GM23338 (cell line): ENCODE data around the gene CCDC178. TPM values are rescaled to one million over a fixed set of nuclear protein-coding genes. Genes with fewer than 3 reads are reported as not detected.

Experiments used
- ATAC-seq: fragments of 200-7000 bp; cut with Tn5 transposase; 3 replicates; pipeline ENCODE4 v1.9.1; 2020
- DNase-seq: peaks from one replicate; pipeline ENCODE4 v3.0.0-alpha.2; 2015; ENCODE audit warnings: low spot score
- H2AFZ ChIP-seq: fragments of 200-600 bp; sonication (generic); 2 replicates; pipeline ENCODE4 v1.8.0; 2016; ENCODE audit warnings: antibody characterized with exemption, mild to moderate bottlenecking, moderate library complexity
- H3F3A ChIP-seq: fragments of 200-600 bp; sonication (generic); replicated peaks from 2 replicates; pipeline ENCODE4 v1.8.0; 2017; ENCODE audit warnings: antibody characterized with exemption, mixed run types, low read depth
- H3K27ac ChIP-seq: fragments of 200-600 bp; sonication (generic); 2 replicates; pipeline ENCODE4 v1.6.1; 2016; ENCODE audit warnings: low read depth
- H3K27me3 ChIP-seq: fragments of 200-600 bp; sonication (generic); 2 replicates; pipeline ENCODE4 v1.8.0; 2016; ENCODE audit warnings: mild to moderate bottlenecking, mixed run types, moderate library complexity; ENCODE audit not compliant: insufficient read depth
- H3K36me3 ChIP-seq: fragments of 200-600 bp; sonication (generic); 2 replicates; pipeline ENCODE4 v1.8.0; 2016; ENCODE audit warnings: mild to moderate bottlenecking; ENCODE audit not compliant: insufficient read depth
- H3K4me1 ChIP-seq: fragments of 200-600 bp; sonication (generic); 2 replicates; pipeline ENCODE4 v1.8.0; 2016; ENCODE audit warnings: mild to moderate bottlenecking, moderate library complexity; ENCODE audit not compliant: insufficient read depth
- H3K4me2 ChIP-seq: fragments of 200-600 bp; sonication (generic); 2 replicates; pipeline ENCODE4 v1.7.1; 2017; ENCODE audit warnings: mixed run types
- H3K4me3 ChIP-seq: fragments of 200-600 bp; sonication (generic); 2 replicates; pipeline ENCODE4 v1.6.1; 2016; ENCODE audit warnings: mixed run types
- H3K79me2 ChIP-seq: fragments of 200-600 bp; sonication (generic); replicated peaks from 2 replicates; pipeline ENCODE4 v1.8.0; 2017; ENCODE audit warnings: mild to moderate bottlenecking; ENCODE audit not compliant: insufficient read depth
- H3K9me2 ChIP-seq: fragments of 200-600 bp; sonication (generic); 2 replicates; pipeline ENCODE4 v1.8.0; 2017; ENCODE audit not compliant: insufficient read depth
- H4K20me1 ChIP-seq: fragments of 200-600 bp; sonication (generic); replicated peaks from 2 replicates; pipeline ENCODE4 v1.8.0; 2017; ENCODE audit warnings: mild to moderate bottlenecking; ENCODE audit not compliant: insufficient read depth
- H3K27ac Mint-ChIP-seq: 2 replicates; pipeline ENCODE4 v1.8.0; 2020; ENCODE audit warnings: inconsistent platforms, mild to moderate bottlenecking, moderate library complexity, mixed read lengths
- H3K27me3 Mint-ChIP-seq: 3 replicates; pipeline ENCODE4 v1.8.0; 2022; ENCODE audit warnings: low read depth, mild to moderate bottlenecking, moderate library complexity, mixed read lengths, inconsistent platforms; ENCODE audit not compliant: insufficient read depth, poor library complexity
- H3K36me3 Mint-ChIP-seq: 3 replicates; pipeline ENCODE4 v1.8.0; 2021; ENCODE audit warnings: low read depth, mild to moderate bottlenecking, inconsistent platforms, moderate library complexity, mixed read lengths
- H3K4me1 Mint-ChIP-seq: 3 replicates; pipeline ENCODE4 v1.8.0; 2020; ENCODE audit warnings: mild to moderate bottlenecking, inconsistent platforms, mixed read lengths
- H3K4me3 Mint-ChIP-seq: 3 replicates; pipeline ENCODE4 v1.8.0; 2021; ENCODE audit warnings: moderate library complexity, mild to moderate bottlenecking, inconsistent platforms, mixed read lengths
- H3K9me3 Mint-ChIP-seq: 3 replicates; pipeline ENCODE4 v1.8.0; 2020; ENCODE audit warnings: moderate library complexity, mild to moderate bottlenecking, inconsistent platforms, mixed read lengths
- CREB1 ChIP-seq: fragments of 250-450 bp; sonication (Bioruptor Pico); IDR thresholded peaks from 2 replicates; pipeline ENCODE4 v1.5.0; 2020; ENCODE audit warnings: low read depth, mild to moderate bottlenecking, moderate library complexity
- CTCF ChIP-seq, 2 experiments: fragments of 200-600 bp in 1 of 2; sonication (generic) in 1 of 2; conservative IDR thresholded peaks; 2 replicates each; pipeline versions ENCODE4 v1.5.1 to v1.6.1; 2016 to 2017; ENCODE audit warnings: antibody characterized with exemption in 2 of 2, low read depth in 2 of 2, mild to moderate bottlenecking in 2 of 2, moderate library complexity in 1 of 2
- ETS1 ChIP-seq: IDR thresholded peaks from 2 replicates; pipeline ENCODE4 v1.6.1; 2016; ENCODE audit warnings: antibody characterized with exemption
- EZH2phosphoT487 ChIP-seq: fragments of 200-600 bp; sonication (generic); IDR thresholded peaks from one replicate; pipeline ENCODE4 v1.8.1; 2018; ENCODE audit warnings: antibody characterized with exemption; ENCODE audit not compliant: unreplicated experiment
- JUNB ChIP-seq: IDR thresholded peaks from one replicate; pipeline ENCODE4 v1.6.1; 2016; ENCODE audit warnings: antibody characterized with exemption; ENCODE audit not compliant: unreplicated experiment
- POLR2AphosphoS5 ChIP-seq: IDR thresholded peaks from 2 replicates; pipeline ENCODE4 v1.6.1; 2016; ENCODE audit warnings: antibody characterized with exemption, low read depth
- REST ChIP-seq: IDR thresholded peaks from one replicate; pipeline ENCODE4 v1.6.1; 2018; ENCODE audit warnings: antibody characterized with exemption; ENCODE audit not compliant: unreplicated experiment
- STAT1 ChIP-seq: IDR thresholded peaks from one replicate; pipeline ENCODE4 v1.6.1; 2016; ENCODE audit warnings: antibody characterized with exemption; ENCODE audit not compliant: unreplicated experiment
- ZNF114 ChIP-seq: fragments of 250-450 bp; sonication (Bioruptor Pico); IDR thresholded peaks from 2 replicates; pipeline ENCODE4 v1.5.0; 2020; ENCODE audit warnings: mild to moderate bottlenecking, moderate library complexity
- ZNF462 ChIP-seq: fragments of 250-450 bp; sonication (Bioruptor Pico); IDR thresholded peaks from 2 replicates; pipeline ENCODE4 v1.5.0; 2020; ENCODE audit warnings: mild to moderate bottlenecking, moderate library complexity
- polyA plus RNA-seq: library from polyadenylated mRNA; unstranded; fragments of >200 nt; fragmentation: Nextera tagmentation; extraction: Ambion mirVana; gene quantifications from 2 replicates; pipeline ENCODE4 v1.2.1, GENCODE V29; 2016
- total RNA-seq: library from RNA; depleted of rRNA; stranded (reverse); fragments of >200 nt; shearing (Covaris generic); gene quantifications from 2 replicates; pipeline ENCODE4 v1.2.3, GENCODE V29; 2014

CCDC178 gene
- total and polyA plus RNA-seq, 2 experiments from 2014 or later, result 0.17 to 0.24 TPM

- Mint-ChIP-seq H3K4me1 (no peaks in the 10 kb centered on the region), H3K27me3 (peaks cover 2% of the 10 kb centered on the region), H3K27ac (no peak overlapping the region), H3K9me3 (no peaks in the 10 kb centered on the region), H3K4me3 (no peak overlapping the region), H3K36me3 (no peaks in the 10 kb centered on the region)
- H3K27me3 ChIP-seq, result no peaks in the 10 kb centered on the region
- no peak overlapping the region for H3K4me3 ChIP-seq
- H3K36me3 ChIP-seq, result no peaks in the 10 kb centered on the region
- H3K79me2 ChIP-seq, result no peaks in the 10 kb centered on the region
- H3F3A ChIP-seq, result no peaks in the 10 kb centered on the region
- H4K20me1 ChIP-seq, result no peaks in the 10 kb centered on the region
- H3K4me1 ChIP-seq, result no peaks in the 10 kb centered on the region
- no peak for ATAC-seq
- H3K9me2 ChIP-seq, result no peaks in the 10 kb centered on the region
- H3K4me2 ChIP-seq, result no peak overlapping the region
- no peak overlapping the region for H2AFZ ChIP-seq
- no peak overlapping the region for H3K27ac ChIP-seq
- no peak for DNase-seq
- no peak for TF ChIP-seq ZNF114 (CRISPR knock-in tag)
- TF ChIP-seq CTCF (conservative IDR thresholded peaks at IDR 0.05; ENCODE audit: low read depth in 2 of 2), result no peak
- TF ChIP-seq STAT1, result no peak
- no peak for TF ChIP-seq CREB1
- no peak for TF ChIP-seq JUNB
- no peak for TF ChIP-seq POLR2AphosphoS5
- no peak for TF ChIP-seq EZH2phosphoT487
- no peak for TF ChIP-seq ETS1
- no peak for TF ChIP-seq REST
- TF ChIP-seq ZNF462 (CRISPR knock-in tag), result no peak
Measured at GRCh38 chr18:33034212-33034611, 406.3 kb downstream of the CCDC178 start.
